ENCODE data around the gene BHMT. TPM values are rescaled to one million over a fixed set of nuclear protein-coding genes. Genes with fewer than 3 reads are reported as not detected.

The BHMT gene
- total RNA-seq, 1 donor from 2014 or later = not detected

GRCh38 chr5:79074641-79075040, 37.0 kb upstream of the BHMT start:
- no peak for TF ChIP-seq POLR2AphosphoS5 (IDR thresholded peaks at IDR 0.05; ENCODE audit: insufficient read depth in 1 of 2, low read depth in 1 of 2)
- TF ChIP-seq POLR2A (IDR thresholded peaks at IDR 0.05) = no peak
- TF ChIP-seq, protein P1, sequence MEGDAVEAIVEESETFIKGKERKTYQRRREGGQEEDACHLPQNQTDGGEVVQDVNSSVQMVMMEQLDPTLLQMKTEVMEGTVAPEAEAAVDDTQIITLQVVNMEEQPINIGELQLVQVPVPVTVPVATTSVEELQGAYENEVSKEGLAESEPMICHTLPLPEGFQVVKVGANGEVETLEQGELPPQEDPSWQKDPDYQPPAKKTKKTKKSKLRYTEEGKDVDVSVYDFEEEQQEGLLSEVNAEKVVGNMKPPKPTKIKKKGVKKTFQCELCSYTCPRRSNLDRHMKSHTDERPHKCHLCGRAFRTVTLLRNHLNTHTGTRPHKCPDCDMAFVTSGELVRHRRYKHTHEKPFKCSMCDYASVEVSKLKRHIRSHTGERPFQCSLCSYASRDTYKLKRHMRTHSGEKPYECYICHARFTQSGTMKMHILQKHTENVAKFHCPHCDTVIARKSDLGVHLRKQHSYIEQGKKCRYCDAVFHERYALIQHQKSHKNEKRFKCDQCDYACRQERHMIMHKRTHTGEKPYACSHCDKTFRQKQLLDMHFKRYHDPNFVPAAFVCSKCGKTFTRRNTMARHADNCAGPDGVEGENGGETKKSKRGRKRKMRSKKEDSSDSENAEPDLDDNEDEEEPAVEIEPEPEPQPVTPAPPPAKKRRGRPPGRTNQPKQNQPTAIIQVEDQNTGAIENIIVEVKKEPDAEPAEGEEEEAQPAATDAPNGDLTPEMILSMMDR (IDR thresholded peaks at IDR 0.05) = no peak
- intact Hi-C loops (cut with DNase I) = no loop called here
- no peaks in the 10 kb centered on the region for H3K4me1 ChIP-seq

GRCh38 chr5:79075646-79076426, 35.8 kb upstream of the BHMT start:
- H3K4me1 ChIP-seq = no peaks in the 10 kb centered on the region
- intact Hi-C loops (cut with DNase I) = no loop called here
- DNase-seq (ENCODE audit: extremely low spot score in 2 of 2) = no peak
- no peak for TF ChIP-seq POLR2AphosphoS5 (IDR thresholded peaks at IDR 0.05; ENCODE audit: insufficient read depth in 1 of 2, low read depth in 1 of 2)
- TF ChIP-seq, protein P1 (IDR thresholded peaks at IDR 0.05) = no peak
- no peak for TF ChIP-seq POLR2A (IDR thresholded peaks at IDR 0.05)
- no peaks in the 10 kb centered on the region for H3K27me3 ChIP-seq
- no peak overlapping the region for H3K27ac ChIP-seq
- H3K9me3 ChIP-seq = peaks cover 4% of the 10 kb centered on the region
- H3K36me3 ChIP-seq = no peaks in the 10 kb centered on the region
- no peak overlapping the region for H3K4me3 ChIP-seq

More at GRCh38 chr5:79074641-79075040, 37.0 kb upstream of the BHMT start:
- H3K4me3 ChIP-seq = no peak overlapping the region
- peaks cover 4% of the 10 kb centered on the region for H3K9me3 ChIP-seq
- no peaks in the 10 kb centered on the region for H3K36me3 ChIP-seq
- DNase-seq (ENCODE audit: extremely low spot score in 2 of 2) = no peak
- H3K27ac ChIP-seq = no peak overlapping the region
- no peaks in the 10 kb centered on the region for H3K27me3 ChIP-seq

DNA sequence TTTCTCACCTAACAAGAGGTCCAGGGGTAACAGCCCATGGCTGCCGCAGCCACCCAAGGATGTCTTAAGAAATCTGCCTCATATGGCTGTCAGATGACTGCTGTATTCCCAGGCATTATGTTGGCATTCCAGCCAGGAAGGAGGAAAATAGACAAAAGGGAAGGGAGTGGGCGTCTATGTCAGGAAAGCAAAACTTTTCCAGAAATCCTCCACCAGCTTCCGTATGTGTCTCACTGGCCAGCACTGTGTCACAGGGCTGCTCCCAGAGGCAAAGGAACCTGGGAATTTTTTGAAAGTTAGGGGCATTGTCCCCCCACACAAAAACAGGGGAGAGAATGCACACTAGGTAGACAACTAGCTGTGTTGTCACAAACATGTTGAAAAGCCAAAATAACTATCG, 34.8 kb upstream of the BHMT start:
- Histone ChIP-seq H3K36me3 (no peaks in the 10 kb centered on the region), H3K27ac (no peak overlapping the region), H3K4me1 (no peaks in the 10 kb centered on the region), H3K27me3 (no peaks in the 10 kb centered on the region), H3K4me3 (no peak overlapping the region), H3K9me3 (peaks cover 4% of the 10 kb centered on the region)
- no peak for TF ChIP-seq POLR2A (IDR thresholded peaks at IDR 0.05)
- TF ChIP-seq POLR2AphosphoS5 (IDR thresholded peaks at IDR 0.05; ENCODE audit: insufficient read depth in 1 of 2, low read depth in 1 of 2) = no peak
- TF ChIP-seq, protein P1 (IDR thresholded peaks at IDR 0.05) = no peak
- intact Hi-C loops (cut with DNase I) = no loop called here
- no peak for DNase-seq (ENCODE audit: extremely low spot score in 2 of 2)

GRCh38 chr5:79077680-79078365, 33.8 kb upstream of the BHMT start:
- Histone ChIP-seq H3K4me3 (no peak overlapping the region), H3K27me3 (no peaks in the 10 kb centered on the region), H3K27ac (no peak overlapping the region), H3K9me3 (peaks cover 4% of the 10 kb centered on the region), H3K36me3 (no peaks in the 10 kb centered on the region), H3K4me1 (no peaks in the 10 kb centered on the region)
- intact Hi-C loops (cut with DNase I) = no loop called here
- no peak for DNase-seq (ENCODE audit: extremely low spot score in 2 of 2)
- TF ChIP-seq, protein P1 (IDR thresholded peaks at IDR 0.05) = no peak
- TF ChIP-seq POLR2A (IDR thresholded peaks at IDR 0.05) (no peak), POLR2AphosphoS5 (IDR thresholded peaks at IDR 0.05; ENCODE audit: insufficient read depth in 1 of 2, low read depth in 1 of 2) (no peak)

- DNase-seq (ENCODE audit: extremely low spot score in 2 of 2) = no peak
- intact Hi-C loops (cut with DNase I) = no loop called here
- no peaks in the 10 kb centered on the region for H3K4me1 ChIP-seq
- no peak overlapping the region for H3K4me3 ChIP-seq
- TF ChIP-seq, protein P1 (IDR thresholded peaks at IDR 0.05) = no peak
- TF ChIP-seq POLR2AphosphoS5 (IDR thresholded peaks at IDR 0.05; ENCODE audit: insufficient read depth in 1 of 2, low read depth in 1 of 2) (no peak), POLR2A (IDR thresholded peaks at IDR 0.05) (no peak)
- no peak overlapping the region for H3K27ac ChIP-seq
- H3K36me3 ChIP-seq = no peaks in the 10 kb centered on the region
- H3K9me3 ChIP-seq = no peaks in the 10 kb centered on the region
- H3K27me3 ChIP-seq = no peaks in the 10 kb centered on the region
These were observed 30.8 kb upstream of the BHMT start for GRCh38 chr5:79080804-79081203.
